Activated CD4-positive, alpha-beta T cell treated with anti-CD3 and anti-CD28 coated beads for 48 hours (primary cell): ENCODE results near the gene PKN1.
"Not testable (repeated sequence)": the region's sequence is repeated elsewhere in the genome, so short reads cannot be mapped to it uniquely, and the experiment has no call there.

Source experiments
- DNase-seq: peaks from one replicate; pipeline ENCODE4 v3.0.0-alpha.2; 2020

Gene PKN1

DNA sequence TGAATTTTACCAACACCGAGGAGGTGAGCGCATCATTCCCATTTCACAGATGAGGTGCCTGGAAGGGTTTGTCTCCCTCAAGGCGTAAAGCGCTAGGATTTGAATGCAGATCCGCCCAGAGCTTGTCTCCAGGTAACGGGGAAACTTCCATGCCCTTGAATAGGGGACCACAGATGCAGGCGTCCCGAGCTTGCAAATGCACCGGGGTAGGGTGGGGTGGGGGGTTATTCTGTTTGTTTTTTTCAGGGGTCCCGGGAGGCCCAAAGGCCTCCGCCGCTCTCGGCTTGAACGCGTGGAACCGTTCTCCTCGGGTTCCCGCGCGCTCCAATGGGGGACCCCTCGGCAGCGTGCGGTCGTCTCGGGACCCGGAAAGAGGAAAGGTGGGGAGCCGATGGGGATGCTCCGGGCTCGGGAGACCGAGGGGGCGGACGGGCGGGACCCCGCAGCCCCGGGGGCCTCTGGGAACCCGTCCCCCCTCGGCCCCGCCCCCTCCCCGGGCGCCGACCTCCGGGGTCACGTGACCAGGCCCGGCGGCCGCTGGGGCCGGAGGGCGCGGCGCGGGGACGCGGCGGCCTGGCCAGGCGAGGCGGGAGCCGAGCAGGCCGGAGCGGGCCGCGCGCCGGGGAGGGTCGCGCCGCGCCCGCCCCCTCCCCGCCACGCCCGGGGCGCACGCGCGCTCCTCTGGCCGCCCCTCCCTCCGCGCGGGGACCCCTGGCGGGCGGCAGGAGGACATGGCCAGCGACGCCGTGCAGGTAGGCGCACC is at the start of gene PKN1:
PKN1 (plus strand) TSS at position 516 of the 763 bp plus-strand sequence; CDS start at position 732, 216 bp downstream.
- DNase-seq = peak; percentile 65

GRCh38 chr19:14383661-14384555 is 49.2 kb upstream of the PKN1 start:
- DNase-seq = peak; percentile 59

DNA sequence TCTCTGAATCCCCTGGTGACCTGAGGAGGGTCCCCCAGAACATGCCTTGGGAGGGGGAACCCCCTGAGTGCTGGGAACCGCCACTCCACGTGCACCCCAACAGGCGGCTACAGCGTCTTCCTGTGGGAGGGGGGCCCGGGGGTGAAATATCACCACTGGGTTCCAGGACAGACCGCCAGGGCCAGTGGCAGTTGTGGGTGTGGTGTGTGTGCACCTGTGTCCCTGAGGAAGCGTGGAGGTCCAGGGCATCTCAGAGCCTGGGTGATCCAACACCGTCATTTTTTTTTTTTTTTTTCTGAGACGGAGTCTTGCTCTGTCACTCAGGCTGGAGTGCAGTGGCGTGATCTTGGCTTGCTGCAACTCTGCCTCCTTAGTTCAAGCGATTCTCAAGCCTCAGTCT is 47.6 kb upstream of the PKN1 start:
- peak; percentile 41 for DNase-seq

GRCh38 chr19:14390548-14390947 is 42.6 kb upstream of the PKN1 start:
- no peak for DNase-seq

DNA sequence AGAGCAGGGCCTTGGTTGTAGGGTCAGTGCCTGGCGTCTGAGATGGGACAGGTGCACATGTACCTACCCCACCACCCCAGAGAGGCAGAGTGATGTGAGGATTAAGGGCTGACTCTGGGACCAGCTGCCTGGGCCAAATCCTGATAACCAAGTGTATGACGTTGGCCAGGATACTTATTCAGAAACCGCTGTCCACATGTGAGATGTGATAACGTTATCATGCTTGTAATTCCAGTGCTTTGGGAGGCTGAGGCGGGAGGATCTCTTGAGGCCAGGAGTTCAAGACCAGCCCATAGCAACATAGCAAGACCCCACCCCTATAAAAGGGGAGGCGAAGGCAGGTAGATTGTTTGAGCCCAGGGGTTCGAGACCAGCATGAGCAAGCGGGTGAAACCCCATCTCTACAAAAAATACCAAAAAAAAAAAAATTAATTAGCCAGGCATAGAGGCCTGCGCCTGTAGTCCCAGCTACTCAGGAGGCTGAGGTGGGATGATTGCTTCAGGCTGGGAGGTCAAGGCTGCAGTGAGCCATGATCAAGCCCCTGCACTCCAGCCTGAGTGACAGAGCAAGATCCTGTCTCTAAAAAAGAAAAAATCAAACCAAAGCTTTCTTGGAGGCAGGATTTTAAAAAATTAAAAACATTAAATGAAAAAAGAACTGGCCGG is 41.8 kb upstream of the PKN1 start:
- no peak for DNase-seq

- no peak for DNase-seq
Observed at GRCh38 chr19:14393329-14393728, 39.8 kb upstream of the PKN1 start.

GRCh38 chr19:14394167-14394566 is 38.9 kb upstream of the PKN1 start:
- DNase-seq = no peak

DNA sequence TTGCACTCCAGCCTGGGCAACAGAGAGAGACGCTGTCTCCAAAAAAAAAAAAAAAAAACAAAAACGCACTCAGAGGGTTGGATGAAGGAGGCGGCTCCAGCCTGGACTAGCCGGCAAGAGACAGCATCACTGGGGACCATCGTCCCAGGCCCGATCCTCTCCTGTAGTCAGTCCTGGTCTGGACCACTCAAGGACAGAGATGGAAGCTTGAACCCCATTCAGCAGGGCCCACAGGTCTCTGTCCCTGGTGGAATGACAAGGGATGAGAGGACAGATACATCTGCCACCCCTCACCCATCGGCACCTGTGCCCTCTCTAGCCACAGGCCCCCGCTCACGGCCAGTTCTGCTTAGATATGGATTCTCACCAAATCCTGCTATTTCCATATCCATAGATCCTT is 37.8 kb upstream of the PKN1 start:
- no peak for DNase-seq

- no peak for DNase-seq
Observed at GRCh38 chr19:14395710-14396336, 37.3 kb upstream of the PKN1 start.

DNA sequence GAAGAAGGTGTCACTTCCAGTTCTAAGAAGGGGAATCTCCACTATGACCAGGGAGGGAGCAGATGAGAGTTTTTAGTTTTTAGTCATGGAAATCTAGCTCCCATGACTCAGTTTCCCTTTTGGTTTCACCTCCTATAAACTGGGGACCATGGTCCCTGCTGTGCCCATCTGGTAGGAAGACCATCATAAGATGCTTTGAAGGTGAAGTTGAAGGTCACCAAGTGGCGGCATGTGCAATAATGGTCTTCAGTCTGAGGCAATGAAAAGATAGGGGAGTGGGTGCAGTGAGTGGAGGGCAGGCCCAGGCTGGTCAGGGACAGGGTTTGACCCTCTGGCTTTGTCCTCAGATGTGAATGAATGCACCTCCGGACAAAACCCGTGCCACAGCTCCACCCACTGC is 36.4 kb upstream of the PKN1 start:
- DNase-seq = not testable (repeated sequence)

DNA sequence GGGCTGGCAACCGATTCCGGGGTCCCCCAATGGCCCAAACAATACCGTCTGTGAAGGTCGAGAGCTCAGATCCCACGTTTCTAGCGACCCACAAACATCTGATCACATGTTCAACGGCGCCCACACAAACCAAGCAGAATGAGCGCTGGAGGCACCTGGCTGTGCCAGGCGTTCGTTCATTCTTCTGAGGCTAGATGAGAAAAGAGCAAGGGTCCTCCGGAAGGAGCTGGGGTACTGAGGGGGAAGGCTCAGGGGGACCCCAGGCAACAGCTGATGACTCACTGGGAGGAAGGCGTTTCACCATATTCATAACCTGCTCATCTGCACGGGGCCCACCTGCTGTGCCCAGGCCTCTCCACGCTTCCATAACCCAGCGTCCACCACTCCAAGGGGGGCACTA is 35.9 kb upstream of the PKN1 start:
- DNase-seq = not testable (repeated sequence)

- DNase-seq = no peak
Observed at GRCh38 chr19:14400951-14401431, 32.1 kb upstream of the PKN1 start.

DNA sequence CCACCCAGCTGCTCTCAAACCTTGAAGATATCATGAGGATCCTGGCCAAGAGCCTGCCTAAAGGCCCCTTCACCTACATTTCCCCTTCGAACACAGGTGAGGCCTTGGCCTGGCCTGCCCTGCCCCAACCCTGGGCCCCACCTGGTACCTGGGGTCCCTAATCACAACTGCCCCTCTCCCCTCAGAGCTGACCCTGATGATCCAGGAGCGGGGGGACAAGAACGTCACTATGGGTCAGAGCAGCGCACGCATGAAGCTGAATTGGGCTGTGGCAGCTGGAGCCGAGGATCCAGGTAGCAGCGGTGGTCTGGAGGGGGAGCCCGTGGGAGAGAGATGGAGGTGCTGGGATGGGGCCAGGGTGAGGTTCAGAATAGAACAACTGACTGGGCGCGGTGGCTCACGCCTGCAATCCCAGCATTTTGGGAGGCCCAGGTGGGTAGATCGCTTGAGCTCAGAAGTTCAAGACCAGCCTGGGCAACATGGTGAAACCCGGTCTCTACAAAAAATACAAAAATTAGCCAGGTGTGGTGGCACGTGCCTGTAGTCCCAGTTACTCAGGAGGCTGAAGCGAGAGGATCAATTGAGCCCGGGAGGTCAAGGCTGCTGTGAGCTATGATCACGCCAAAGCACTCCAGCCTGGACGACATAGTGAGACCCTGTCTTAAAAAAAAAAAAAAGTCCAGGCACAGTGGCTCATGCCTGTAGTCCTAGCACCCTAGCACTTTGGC is 31.5 kb upstream of the PKN1 start:
- no peak for DNase-seq

DNA sequence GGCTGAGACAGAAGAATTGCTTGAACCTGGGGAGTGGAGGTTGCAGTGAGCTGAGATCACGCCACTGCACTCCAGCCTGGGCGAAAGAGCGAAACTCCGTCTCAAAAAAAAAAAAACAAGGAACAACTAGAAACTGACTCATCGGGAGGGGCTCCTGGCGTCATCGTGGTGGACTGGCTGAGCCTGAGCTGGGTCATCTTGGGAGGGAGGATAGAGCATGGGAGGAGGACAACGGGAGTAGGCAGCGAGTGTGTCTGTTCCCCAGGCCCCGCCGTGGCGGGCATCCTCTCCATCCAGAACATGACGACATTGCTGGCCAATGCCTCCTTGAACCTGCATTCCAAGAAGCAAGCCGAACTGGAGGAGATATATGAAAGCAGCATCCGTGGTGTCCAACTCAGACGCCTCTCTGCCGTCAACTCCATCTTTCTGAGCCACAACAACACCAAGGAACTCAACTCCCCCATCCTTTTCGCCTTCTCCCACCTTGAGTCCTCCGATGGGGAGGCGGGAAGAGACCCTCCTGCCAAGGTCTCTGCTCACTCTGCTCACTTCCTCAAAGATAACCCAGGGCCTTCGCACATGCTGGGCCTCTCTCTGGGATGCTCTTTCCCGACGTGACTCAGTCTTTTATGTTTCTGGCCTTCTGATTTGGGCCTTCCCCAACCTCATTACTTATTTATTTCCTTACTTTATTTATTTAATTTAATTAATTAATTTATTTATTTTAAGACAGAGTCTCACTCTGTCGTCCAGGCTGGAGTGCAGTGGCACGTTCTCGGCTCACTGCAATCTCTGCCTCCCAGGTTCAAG is 30.6 kb upstream of the PKN1 start:
- no peak for DNase-seq

DNA sequence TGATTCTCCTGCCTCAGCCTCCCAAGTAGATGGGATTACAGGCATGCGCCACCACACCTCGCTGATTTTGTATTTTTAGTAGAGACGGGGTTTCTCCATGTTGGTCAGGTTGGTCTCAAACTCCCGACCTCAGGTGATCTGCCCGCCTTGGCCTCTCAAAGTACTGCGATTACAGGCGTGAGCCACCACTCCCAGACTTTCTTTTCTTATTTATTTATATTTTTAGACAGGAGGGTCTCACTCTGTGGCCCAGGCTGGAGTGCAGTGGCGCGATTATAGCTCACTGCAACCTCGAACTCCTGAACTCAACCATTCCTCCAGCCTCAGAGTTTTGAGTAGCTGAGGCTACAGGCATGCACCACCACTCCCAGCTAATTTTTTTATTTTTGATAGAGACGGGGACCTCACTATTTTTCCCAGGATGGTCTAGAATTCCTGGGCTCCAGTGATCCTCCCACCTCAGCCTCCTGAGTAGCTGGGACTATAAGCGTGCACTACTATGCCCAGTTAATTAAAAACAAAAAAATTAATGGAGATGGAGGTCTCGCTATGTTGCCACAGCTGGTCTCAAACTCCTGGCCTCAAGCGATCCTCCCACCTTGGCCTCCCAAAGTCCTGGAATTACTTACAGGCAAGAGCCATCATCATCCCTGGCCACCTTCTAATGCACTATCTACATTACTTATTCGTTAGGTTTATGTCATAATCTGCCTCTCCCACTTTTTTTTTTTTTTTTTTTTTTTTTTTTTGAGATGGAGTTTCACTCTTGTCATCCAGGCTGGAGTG is 29.8 kb upstream of the PKN1 start:
- not testable (repeated sequence) for DNase-seq

DNA sequence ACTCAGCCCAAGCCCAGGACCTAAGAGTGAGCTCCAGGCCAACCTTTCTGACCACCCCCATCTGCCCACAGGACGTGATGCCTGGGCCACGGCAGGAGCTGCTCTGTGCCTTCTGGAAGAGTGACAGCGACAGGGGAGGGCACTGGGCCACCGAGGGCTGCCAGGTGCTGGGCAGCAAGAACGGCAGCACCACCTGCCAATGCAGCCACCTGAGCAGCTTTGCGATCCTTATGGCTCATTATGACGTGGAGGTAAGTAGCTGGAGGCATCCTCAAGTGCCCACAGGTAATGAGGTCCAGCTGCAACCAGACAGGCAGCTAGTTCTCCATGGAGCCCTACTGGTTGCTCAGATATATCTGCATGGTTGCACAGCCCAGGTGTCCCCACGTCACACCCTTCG is 28.8 kb upstream of the PKN1 start:
- no peak for DNase-seq

- no peak for DNase-seq
Observed at GRCh38 chr19:14405380-14405757, 27.7 kb upstream of the PKN1 start.

DNA sequence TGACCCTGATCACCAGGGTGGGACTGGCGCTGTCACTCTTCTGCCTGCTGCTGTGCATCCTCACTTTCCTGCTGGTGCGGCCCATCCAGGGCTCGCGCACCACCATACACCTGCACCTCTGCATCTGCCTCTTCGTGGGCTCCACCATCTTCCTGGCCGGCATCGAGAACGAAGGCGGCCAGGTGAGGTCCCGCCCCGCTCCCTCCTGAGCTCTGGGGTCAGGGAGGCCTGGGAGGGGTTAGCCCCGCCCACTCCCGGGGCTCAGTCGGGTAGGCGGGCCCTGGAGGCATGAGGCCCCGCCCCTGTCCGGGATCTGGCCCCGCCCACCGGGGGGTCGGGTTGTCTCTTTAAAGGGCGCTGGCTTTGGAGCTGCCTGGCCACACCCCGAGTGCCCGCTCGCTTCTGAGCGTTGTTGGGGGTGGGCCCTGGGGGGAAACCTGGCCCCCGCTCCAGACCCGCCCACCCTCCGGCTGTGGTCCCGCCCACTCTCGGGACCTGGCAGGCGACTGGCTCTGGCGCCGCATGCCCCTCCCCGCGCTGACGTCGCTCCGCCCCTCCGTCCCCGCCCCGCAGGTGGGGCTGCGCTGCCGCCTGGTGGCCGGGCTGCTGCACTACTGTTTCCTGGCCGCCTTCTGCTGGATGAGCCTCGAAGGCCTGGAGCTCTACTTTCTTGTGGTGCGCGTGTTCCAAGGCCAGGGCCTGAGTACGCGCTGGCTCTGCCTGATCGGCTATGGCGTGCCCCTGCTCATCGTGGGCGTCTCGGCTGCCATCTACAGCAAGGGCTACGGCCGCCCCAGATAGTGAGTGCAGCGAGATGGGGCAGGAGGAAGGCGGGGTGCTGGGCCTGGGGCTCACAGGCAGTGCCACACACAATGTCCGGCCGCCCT is 27.1 kb upstream of the PKN1 start:
- peak; percentile 95 for DNase-seq

DNA sequence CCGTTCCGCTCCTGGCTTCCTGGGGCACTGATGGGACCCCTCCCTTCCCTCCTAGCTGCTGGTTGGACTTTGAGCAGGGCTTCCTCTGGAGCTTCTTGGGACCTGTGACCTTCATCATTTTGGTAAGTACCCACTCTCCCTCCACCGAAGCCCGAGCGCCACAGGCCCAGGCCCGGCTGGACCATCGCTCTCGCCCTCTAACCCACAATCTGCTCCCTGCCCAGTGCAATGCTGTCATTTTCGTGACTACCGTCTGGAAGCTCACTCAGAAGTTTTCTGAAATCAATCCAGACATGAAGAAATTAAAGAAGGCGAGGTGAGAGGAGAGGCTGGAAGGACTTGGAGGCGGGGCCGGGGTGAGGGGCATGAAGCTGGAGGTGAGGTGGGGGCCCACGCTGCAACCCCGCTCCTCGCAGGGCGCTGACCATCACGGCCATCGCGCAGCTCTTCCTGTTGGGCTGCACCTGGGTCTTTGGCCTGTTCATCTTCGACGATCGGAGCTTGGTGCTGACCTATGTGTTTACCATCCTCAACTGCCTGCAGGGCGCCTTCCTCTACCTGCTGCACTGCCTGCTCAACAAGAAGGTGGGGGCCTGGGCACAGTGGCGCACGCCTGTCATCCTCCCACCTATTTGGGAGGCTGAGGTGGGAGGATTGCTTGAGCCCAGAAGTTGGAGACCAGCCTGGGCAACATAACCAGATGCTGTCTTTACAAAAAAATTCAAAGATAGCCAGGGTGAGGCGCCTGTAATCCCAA is 26.3 kb upstream of the PKN1 start:
- DNase-seq = no peak
